ENCODE data around the gene BFAR. TPM values are rescaled to one million over a fixed set of nuclear protein-coding genes. Genes with fewer than 3 reads are reported as not detected.

The BFAR gene
- total RNA-seq, 3 donors from 2014 or later (not counting 1 experiment from before 2014, with no cell fraction given) = 45.8 to 62.2 (median 55.6) TPM

DNA sequence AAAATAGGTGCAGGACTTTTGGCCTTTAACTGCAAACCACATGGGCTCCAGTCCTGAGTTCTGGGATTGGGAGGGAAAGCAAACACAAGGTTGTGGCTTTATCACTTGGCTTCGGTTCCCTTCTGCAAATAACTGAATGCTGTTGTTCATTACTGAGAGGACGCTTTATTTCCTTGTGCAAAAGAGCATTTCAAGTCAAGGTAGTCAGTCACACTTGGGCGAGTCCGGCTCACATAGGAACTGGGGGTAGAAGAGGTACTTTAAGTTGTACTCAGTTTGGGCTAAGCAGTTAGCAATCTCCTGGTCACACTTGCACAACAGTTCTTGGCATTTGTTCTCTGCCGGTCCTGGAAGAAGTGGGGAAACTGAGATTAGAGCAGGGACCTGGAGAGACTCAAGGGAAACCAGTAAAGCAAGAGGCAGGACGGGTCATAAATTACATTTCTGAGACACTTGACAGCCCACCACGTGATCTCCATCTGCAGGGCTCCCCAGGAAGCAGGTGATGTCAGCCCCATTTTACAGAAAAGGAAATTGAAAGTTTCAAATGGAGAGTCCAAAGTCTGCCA, 39.7 kb downstream of the BFAR start:
- Mint-ChIP-seq H3K4me1 (peaks cover 5 to 6% of the 10 kb centered on the region in 2 donors), H3K4me3 (no peak overlapping the region), H3K36me3 (no peaks in the 10 kb centered on the region), H3K27ac (peak overlapping the region in 1 of 2 donors; percentile 6), H3K27me3 (ENCODE audit: low read depth in 2 of 2) (peaks cover 3 to 5% of the 10 kb centered on the region in 2 donors), H3K9me3 (no peaks in the 10 kb centered on the region)
- no peaks in the 10 kb centered on the region for H3K9me3 ChIP-seq (ENCODE audit: control insufficient read depth, insufficient read depth, low read length)
- no peak for ATAC-seq
- H3K36me3 ChIP-seq (ENCODE audit: control insufficient read depth, insufficient read depth, low read length) = peaks cover 16% of the 10 kb centered on the region
- TF ChIP-seq CTCF (IDR thresholded peaks at IDR 0.05) = no peak
- H3K27me3 ChIP-seq (ENCODE audit: control insufficient read depth, insufficient read depth, low read length) = no peaks in the 10 kb centered on the region
- 67% methylated on average over 7 of the region's 7 CpGs for whole genome bisulfite sequencing (ENCODE audit: insufficient coverage)
- peaks cover 3% of the 10 kb centered on the region for H3K4me1 ChIP-seq (ENCODE audit: control insufficient read depth, insufficient read depth, low read length)
- no peak overlapping the region for H3K27ac ChIP-seq (ENCODE audit: low read length)
- no peak overlapping the region for H3K4me3 ChIP-seq (ENCODE audit: low read length)
- no peak for DNase-seq
- intact Hi-C loops (cut with micrococcal nuclease) = no loop called here

GRCh38 chr16:14676633-14677032, 43.9 kb downstream of the BFAR start:
- H3K36me3 Mint-ChIP-seq = no peaks in the 10 kb centered on the region
- no peaks in the 10 kb centered on the region for H3K9me3 ChIP-seq (ENCODE audit: control insufficient read depth, insufficient read depth, low read length)
- peaks cover 10 to 12% of the 10 kb centered on the region in 2 donors for H3K27me3 Mint-ChIP-seq (ENCODE audit: low read depth in 2 of 2)
- TF ChIP-seq CTCF (IDR thresholded peaks at IDR 0.05) = no peak
- no peak overlapping the region for H3K27ac ChIP-seq (ENCODE audit: low read length)
- intact Hi-C loops (cut with micrococcal nuclease) = no loop called here
- H3K27me3 ChIP-seq (ENCODE audit: control insufficient read depth, insufficient read depth, low read length) = peaks cover 2% of the 10 kb centered on the region
- H3K4me1 Mint-ChIP-seq = peaks cover 5 to 6% of the 10 kb centered on the region in 2 donors
- no peak for ATAC-seq
- no peak for DNase-seq
- no peaks in the 10 kb centered on the region for H3K9me3 Mint-ChIP-seq
- H3K27ac Mint-ChIP-seq = no peak overlapping the region
- no peak overlapping the region for H3K4me3 Mint-ChIP-seq
- no peak overlapping the region for H3K4me3 ChIP-seq (ENCODE audit: low read length)
- no peaks in the 10 kb centered on the region for H3K36me3 ChIP-seq (ENCODE audit: control insufficient read depth, insufficient read depth, low read length)
- WGBS (ENCODE audit: insufficient coverage) = 83% methylated on average over 2 of the region's 3 CpGs
- H3K4me1 ChIP-seq (ENCODE audit: control insufficient read depth, insufficient read depth, low read length) = peaks cover 3% of the 10 kb centered on the region

- Histone ChIP-seq H3K4me3 (ENCODE audit: low read length) (no peak overlapping the region), H3K27ac (ENCODE audit: low read length) (no peak overlapping the region), H3K9me3 (ENCODE audit: control insufficient read depth, insufficient read depth, low read length) (no peaks in the 10 kb centered on the region), H3K36me3 (ENCODE audit: control insufficient read depth, insufficient read depth, low read length) (no peaks in the 10 kb centered on the region), H3K4me1 (ENCODE audit: control insufficient read depth, insufficient read depth, low read length) (peaks cover 1% of the 10 kb centered on the region), H3K27me3 (ENCODE audit: control insufficient read depth, insufficient read depth, low read length) (peaks cover 2% of the 10 kb centered on the region)
- Mint-ChIP-seq H3K9me3 (no peaks in the 10 kb centered on the region), H3K27ac (no peak overlapping the region), H3K36me3 (no peaks in the 10 kb centered on the region), H3K4me3 (no peak overlapping the region), H3K4me1 (peaks cover 1 to 3% of the 10 kb centered on the region in 2 donors), H3K27me3 (ENCODE audit: low read depth in 2 of 2) (peaks cover 10 to 12% of the 10 kb centered on the region in 2 donors)
- DNase-seq (no peak), ATAC-seq (no peak)
- WGBS (ENCODE audit: insufficient coverage) = 91% methylated on average over 4 of the region's 5 CpGs
- TF ChIP-seq CTCF (IDR thresholded peaks at IDR 0.05) = no peak
- intact Hi-C loops (cut with micrococcal nuclease) = no loop called here
Measured at GRCh38 chr16:14677627-14678026, 44.9 kb downstream of the BFAR start.
